Parathyroid adenoma (tissue), 2 donors: Measurements from ENCODE around the gene ANKRD63.

Source experiments
- H2AFZ ChIP-seq: fragments of 300-600 bp; sonication (generic); one replicate; pipeline ENCODE4 v1.7.0; 2017; ENCODE audit warnings: antibody characterized with exemption, mild to moderate bottlenecking
- H3K27ac ChIP-seq: fragments of 300-600 bp; sonication (generic); one replicate; pipeline ENCODE4 v1.7.0; 2017
- H3K27me3 ChIP-seq: fragments of 300-600 bp; sonication (generic); one replicate; pipeline ENCODE4 v1.7.0; 2017; ENCODE audit warnings: low read length; ENCODE audit not compliant: control insufficient read depth, insufficient read depth
- H3K36me3 ChIP-seq: fragments of 300-600 bp; sonication (generic); one replicate; pipeline ENCODE4 v1.7.0; 2017; ENCODE audit warnings: low read length; ENCODE audit not compliant: control insufficient read depth, insufficient read depth
- H3K4me1 ChIP-seq: fragments of 300-600 bp; sonication (generic); one replicate; pipeline ENCODE4 v1.7.0; 2017; ENCODE audit warnings: control low read depth
- H3K4me2 ChIP-seq: fragments of 300-600 bp; sonication (generic); one replicate; pipeline ENCODE4 v1.7.0; 2017; ENCODE audit warnings: low read length
- H3K4me3 ChIP-seq: fragments of 300-600 bp; sonication (generic); one replicate; pipeline ENCODE4 v1.7.0; 2017; ENCODE audit warnings: low read depth, low read length
- H3K79me2 ChIP-seq: fragments of 300-600 bp; sonication (generic); one replicate; pipeline ENCODE4 v1.7.0; 2017; ENCODE audit warnings: control low read depth
- H3K9ac ChIP-seq: fragments of 300-600 bp; sonication (generic); one replicate; pipeline ENCODE4 v1.7.0; 2017; ENCODE audit warnings: mild to moderate bottlenecking
- H3K9me3 ChIP-seq: fragments of 300-600 bp; sonication (generic); one replicate; pipeline ENCODE4 v1.7.0; 2017; ENCODE audit warnings: low read length; ENCODE audit not compliant: control insufficient read depth
- TF ChIP-seq, protein P1 (sequence below): fragments of 300-600 bp; sonication (generic); IDR thresholded peaks from one replicate; pipeline ENCODE4 v1.7.0; 2017; ENCODE audit warnings: antibody characterized with exemption, mild to moderate bottlenecking
- donor health status: primary hyperparathyroidism.

The ANKRD63 gene

DNA sequence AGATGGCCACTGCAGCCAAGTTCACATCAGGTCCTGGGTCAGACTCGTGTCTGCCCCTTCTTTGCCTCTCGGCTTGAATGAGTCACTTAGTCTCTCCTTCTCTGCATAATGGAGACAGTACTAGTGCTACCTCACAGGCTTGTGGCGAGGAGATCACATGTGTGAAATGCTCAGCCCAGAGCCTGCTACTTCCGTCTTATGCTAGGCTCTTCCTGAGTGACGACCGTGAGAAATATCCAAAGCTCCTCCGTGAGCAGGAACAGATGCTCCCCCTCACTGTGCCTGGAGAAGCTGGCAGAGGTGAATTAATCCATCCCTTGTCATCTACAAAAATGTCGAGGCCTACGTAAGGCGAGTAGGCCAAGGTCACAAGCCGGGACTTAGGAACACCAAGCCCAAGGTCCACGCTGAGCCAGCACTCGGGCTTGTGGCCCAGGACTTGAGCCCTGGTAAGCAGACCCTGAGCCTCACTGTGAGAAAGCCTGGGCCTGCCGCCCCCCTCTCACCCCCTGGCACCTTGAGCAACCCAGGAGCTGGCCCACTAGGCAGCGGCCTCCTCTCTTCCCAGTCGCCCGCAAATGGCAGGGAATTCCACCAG lies 26.1 kb downstream of the ANKRD63 start:
- Histone ChIP-seq H3K4me3 (no peak overlapping the region), H3K27ac (no peak overlapping the region), H3K9ac (no peak overlapping the region), H3K4me2 (no peak overlapping the region), H3K27me3 (no peaks in the 10 kb centered on the region), H3K79me2 (no peaks in the 10 kb centered on the region), H3K4me1 (no peaks in the 10 kb centered on the region), H3K9me3 (no peaks in the 10 kb centered on the region), H2AFZ (no peak overlapping the region), H3K36me3 (no peaks in the 10 kb centered on the region)
- TF ChIP-seq, protein P1, sequence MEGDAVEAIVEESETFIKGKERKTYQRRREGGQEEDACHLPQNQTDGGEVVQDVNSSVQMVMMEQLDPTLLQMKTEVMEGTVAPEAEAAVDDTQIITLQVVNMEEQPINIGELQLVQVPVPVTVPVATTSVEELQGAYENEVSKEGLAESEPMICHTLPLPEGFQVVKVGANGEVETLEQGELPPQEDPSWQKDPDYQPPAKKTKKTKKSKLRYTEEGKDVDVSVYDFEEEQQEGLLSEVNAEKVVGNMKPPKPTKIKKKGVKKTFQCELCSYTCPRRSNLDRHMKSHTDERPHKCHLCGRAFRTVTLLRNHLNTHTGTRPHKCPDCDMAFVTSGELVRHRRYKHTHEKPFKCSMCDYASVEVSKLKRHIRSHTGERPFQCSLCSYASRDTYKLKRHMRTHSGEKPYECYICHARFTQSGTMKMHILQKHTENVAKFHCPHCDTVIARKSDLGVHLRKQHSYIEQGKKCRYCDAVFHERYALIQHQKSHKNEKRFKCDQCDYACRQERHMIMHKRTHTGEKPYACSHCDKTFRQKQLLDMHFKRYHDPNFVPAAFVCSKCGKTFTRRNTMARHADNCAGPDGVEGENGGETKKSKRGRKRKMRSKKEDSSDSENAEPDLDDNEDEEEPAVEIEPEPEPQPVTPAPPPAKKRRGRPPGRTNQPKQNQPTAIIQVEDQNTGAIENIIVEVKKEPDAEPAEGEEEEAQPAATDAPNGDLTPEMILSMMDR = no peak

DNA sequence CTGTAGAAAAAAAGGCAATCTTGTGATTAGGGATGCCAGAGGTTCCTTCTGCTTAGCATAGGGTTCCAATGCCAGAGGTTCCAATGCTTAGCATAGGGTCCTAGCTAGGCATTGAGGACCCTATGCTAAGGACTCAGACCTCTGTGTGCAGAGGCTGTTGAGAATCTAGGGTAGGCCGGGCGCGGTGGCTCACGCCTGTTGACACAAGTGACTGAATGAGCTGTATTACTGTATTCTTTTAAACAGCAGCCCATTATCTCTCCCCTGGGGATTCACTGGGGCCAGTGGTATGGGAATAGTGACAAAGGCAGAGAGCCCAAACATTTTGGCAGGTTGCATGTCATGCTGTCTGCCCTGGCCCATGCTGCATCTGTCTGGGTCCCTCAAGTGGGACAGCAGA lies 27.8 kb downstream of the ANKRD63 start:
- Histone ChIP-seq H3K9me3 (no peaks in the 10 kb centered on the region), H2AFZ (no peak overlapping the region), H3K27ac (no peak overlapping the region), H3K4me1 (no peaks in the 10 kb centered on the region), H3K79me2 (no peaks in the 10 kb centered on the region), H3K9ac (no peak overlapping the region), H3K4me2 (no peak overlapping the region), H3K36me3 (no peaks in the 10 kb centered on the region), H3K27me3 (no peaks in the 10 kb centered on the region), H3K4me3 (no peak overlapping the region)
- TF ChIP-seq, protein P1 = no peak

DNA sequence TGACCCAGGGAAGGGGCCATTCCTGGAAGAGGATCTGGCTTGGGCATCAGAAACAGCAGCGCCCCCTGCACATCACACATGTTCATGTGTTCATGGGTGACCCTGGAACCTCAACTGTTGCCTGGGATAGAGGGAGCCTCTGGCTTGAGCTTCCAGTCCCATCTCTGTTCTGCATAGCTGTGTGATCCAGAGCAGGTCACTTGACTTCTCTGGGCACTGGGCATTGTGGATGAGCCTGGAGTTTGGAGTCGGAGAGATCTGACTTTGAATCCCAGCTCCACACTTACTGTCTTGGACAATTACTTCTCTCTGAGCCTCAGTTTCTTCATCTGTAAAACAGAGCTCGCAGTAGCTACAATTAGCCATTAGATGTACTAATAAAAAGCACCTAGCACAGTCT lies 28.4 kb downstream of the ANKRD63 start:
- TF ChIP-seq, protein P1 = no peak
- no peak overlapping the region for H3K4me3 ChIP-seq
- no peaks in the 10 kb centered on the region for H3K79me2 ChIP-seq
- H3K4me1 ChIP-seq = no peaks in the 10 kb centered on the region
- no peak overlapping the region for H2AFZ ChIP-seq
- H3K27me3 ChIP-seq = no peaks in the 10 kb centered on the region
- H3K36me3 ChIP-seq = no peaks in the 10 kb centered on the region
- H3K9me3 ChIP-seq = no peaks in the 10 kb centered on the region
- H3K4me2 ChIP-seq = no peak overlapping the region
- H3K27ac ChIP-seq = no peak overlapping the region
- H3K9ac ChIP-seq = no peak overlapping the region

DNA sequence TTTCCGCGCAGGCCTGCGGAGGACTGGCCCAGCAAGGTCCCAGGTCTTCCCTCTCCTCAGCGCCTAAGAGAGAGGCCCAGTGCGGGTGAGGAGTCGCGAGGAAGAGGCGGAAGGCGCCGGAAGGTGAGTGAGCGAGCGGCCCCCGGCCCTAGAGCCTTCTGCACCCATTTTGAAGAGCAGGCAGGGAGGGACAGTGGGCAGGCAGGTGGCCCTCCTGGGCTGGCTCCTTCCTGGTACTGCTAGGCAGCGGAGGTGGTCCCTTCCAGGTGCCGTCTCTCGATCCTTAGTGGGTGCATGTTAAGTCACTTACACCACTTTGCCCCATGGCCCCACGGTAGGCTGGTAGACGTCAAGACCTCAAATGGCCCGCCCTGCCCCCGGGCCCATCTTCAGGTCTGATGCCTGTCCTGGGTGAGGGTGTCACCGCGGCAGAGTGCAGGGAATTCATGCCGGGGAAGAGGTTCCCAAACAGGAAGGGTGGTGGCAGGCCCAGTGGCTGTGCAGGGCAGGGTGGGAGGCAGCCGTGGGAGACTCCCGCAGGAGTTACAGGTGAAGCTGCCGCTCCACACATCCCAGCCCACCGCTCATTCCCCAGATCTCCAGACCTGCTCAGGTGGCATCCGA lies 29.6 kb downstream of the ANKRD63 start:
- Histone ChIP-seq H3K9me3 (no peaks in the 10 kb centered on the region), H3K4me3 (peak overlapping the region; percentile 69), H3K27ac (no peak overlapping the region), H3K4me1 (no peaks in the 10 kb centered on the region), H3K36me3 (no peaks in the 10 kb centered on the region), H3K27me3 (no peaks in the 10 kb centered on the region), H3K4me2 (peak overlapping the region; percentile 89), H3K79me2 (no peaks in the 10 kb centered on the region), H3K9ac (no peak overlapping the region), H2AFZ (peak overlapping the region; percentile 90)
- TF ChIP-seq, protein P1 = no peak
